Activated CD4-positive, CD25-positive, alpha-beta regulatory T cell treated with anti-CD3 and anti-CD28 coated beads, Interleukin-2, amount 50 U/mL, for 72 hours (primary cell): ENCODE data around the gene NBPF20.
"Not testable (repeated sequence)": the region's sequence is repeated elsewhere in the genome, so short reads cannot be mapped to it uniquely, and the experiment has no call there.

Experiments used
- DNase-seq: peaks from one replicate; pipeline ENCODE4 v3.0.0; 2021

The NBPF20 gene, protein sequence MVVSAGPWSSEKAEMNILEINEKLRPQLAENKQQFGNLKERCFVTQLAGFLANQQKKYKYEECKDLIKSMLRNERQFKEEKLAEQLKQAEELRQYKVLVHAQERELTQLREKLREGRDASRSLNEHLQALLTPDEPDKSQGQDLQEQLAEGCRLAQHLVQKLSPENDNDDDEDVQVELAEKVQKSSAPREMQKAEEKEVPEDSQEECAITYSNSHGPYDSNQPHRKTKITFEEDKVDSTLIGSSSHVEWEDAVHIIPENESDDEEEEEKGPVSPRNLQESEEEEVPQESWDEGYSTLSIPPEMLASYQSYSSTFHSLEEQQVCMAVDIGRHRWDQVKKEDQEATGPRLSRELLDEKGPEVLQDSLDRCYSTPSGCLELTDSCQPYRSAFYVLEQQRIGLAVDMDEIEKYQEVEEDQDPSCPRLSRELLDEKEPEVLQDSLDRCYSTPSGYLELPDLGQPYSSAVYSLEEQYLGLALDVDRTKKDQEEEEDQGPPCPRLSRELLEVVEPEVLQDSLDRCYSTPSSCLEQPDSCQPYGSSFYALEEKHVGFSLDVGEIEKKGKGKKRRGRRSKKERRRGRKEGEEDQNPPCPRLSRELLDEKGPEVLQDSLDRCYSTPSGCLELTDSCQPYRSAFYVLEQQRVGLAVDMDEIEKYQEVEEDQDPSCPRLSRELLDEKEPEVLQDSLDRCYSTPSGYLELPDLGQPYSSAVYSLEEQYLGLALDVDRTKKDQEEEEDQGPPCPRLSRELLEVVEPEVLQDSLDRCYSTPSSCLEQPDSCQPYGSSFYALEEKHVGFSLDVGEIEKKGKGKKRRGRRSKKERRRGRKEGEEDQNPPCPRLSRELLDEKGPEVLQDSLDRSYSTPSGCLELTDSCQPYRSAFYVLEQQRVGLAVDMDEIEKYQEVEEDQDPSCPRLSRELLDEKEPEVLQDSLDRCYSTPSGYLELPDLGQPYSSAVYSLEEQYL (N-terminal part only)

DNA sequence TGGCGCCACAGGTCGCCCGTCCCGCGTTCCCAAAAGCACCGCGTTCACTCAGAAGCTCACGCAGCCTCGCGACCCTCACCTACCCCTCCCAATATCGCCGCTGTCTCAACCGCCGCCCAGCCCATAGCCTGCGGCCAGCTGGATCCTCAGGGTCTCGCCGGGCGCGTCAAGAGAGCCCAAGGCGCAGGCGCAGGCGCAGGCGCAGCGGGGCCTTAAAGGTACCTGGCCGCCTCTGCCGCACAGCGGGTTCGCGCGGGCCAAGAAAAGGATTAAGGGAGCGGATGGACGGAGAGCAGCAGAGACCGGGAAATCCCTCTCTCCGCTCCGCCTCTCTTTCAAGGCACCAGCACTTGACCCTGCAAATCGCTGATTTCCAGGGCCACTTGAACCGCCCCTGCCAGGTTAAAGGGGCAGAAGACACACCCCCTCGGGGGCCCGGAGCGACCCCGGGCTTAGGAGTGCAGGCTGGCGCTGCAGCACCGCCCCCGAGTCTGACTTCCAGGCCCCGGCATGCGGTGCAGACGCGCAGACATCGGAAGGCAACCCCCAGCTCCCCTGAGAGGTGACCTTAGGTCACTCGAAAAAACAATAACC lies at the start of gene NBPF20:
Gene NBPF20 (minus strand): TSS at position 168 of the 594 bp plus-strand sequence. CDS start 20,331 bp downstream, outside the sequence.
- DNase-seq: peak; percentile 84

DNA sequence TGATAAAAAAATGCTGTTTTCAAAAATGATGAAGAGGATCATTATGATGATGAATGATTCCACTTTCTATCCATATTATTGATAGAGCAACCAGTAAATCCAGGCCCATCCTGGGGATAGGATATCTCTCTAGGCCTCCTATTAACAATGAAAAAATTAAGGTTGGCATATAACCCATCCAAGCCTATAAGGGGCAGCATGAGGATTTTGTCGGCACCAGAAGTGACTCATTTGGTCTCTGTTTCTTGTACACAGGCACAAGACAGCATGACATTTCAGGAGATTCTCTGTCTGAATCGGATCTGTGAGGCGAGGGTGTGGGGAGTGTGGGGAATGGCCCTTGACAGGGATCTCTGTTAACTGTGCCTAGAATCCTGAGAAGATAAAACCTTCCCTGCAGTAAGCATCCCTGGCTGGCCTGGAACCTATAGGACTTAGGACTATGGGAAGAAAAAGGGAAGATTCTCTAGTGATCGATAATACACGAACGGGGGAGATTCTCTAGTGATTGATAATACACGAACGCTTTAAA lies 49.5 kb upstream of the NBPF20 start:
- DNase-seq: not testable (repeated sequence)

- DNase-seq: not testable (repeated sequence)
These were observed 47.3 kb upstream of the NBPF20 start for GRCh38 chr1:145472731-145473130.

GRCh38 chr1:145471365-145471764 lies 46.0 kb upstream of the NBPF20 start:
- not testable (repeated sequence) for DNase-seq

DNA sequence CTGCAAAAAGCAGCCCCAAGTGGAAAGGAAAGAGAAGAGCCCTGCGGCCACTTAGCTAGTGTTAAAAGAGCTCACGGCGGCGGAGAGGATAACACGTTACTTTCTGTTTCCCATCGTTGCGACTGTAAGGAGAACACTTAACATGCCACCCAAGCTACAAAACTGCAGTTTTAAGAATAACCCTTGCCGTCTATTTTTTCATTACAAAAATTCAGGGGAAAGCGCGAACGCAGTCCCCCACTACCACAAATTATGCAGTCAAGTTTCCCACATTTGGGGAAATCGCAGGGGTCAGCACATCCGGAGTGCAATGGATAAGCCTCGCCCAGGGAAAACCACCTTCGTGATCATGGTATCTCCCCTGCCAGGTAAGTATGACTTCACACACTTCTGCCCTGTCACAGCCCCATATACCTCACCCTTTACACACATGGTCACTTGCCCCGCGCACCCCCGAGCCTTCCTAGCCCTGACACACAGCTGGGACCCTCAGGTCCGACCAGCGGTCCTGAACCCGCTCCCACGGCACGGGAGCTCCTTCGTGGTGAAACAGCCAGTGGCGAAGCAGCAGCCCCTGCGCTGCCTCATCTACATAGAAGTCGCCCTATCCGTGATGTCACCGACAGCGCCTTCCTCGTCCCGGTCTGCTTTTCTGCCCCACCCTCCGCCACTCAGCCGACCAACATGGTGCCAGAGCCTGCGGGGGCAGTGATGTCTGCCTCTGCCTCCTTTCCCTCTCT lies 40.2 kb upstream of the NBPF20 start:
- DNase-seq: peak; percentile 45

- not testable (repeated sequence) for DNase-seq
These were observed 39.4 kb upstream of the NBPF20 start for GRCh38 chr1:145464708-145465336.

- not testable (repeated sequence) for DNase-seq
These were observed 38.6 kb upstream of the NBPF20 start for GRCh38 chr1:145464017-145464416.

DNA sequence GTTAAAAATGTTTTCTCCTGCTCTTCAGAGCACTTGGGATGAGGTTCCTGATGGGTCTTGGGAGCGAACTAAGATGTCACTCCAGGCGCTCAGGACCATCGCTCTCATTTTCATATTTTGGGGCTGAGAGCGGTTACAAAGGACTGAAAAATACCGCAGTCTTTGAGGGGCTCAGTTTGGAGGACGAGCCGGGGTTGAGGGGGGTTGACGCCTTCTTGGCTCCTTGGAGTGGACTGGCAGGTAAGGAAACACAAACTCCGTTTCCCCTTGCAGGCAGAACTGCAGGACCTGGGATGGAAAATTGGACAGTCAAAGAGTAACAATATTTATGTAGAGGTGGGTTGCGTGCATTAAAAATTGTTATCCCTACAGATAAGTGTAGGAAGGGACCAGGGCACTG lies 35.3 kb upstream of the NBPF20 start:
- DNase-seq: not testable (repeated sequence)

- not testable (repeated sequence) for DNase-seq
These were observed 34.6 kb upstream of the NBPF20 start for GRCh38 chr1:145460048-145460447.

DNA sequence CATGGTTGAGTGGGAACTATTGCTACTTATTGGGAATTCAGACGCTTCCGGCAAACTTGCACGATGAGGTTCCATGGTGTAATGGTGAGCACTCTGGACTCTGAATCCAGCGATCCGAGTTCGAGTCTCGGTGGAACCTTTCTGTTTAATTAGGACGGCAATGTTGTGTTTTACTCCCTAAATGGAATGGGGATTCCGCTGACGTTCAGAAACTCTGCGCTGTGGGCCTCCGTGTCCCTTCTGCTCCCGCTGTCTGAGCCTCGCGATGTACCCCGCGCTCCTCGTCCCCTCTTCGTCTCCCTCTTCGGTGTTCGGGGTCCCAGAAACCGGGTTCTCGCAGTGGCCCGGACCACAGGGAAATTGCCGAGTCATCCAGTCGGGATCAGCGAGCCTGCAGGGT lies 34.2 kb upstream of the NBPF20 start:
- DNase-seq: not testable (repeated sequence)

DNA sequence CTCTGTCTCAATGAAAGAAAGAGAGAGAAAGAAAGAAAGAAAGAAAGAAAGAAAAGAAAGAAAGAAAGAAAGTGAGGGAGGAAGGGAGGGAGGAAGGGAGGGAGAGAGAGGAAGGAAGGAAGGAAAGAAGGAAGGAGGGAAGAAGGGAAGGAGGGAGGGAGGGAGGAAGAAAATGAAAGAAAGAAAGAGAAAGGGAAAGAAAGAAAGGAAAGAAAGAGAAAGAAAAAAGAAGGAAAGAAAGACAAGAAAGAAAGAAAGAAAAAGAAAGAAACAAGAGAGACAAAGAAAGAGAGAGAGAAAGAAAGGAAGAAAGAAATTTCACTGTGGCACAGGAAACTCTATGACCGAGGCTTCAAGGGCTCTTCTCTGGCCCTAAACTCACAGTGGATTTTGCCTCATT lies 33.7 kb upstream of the NBPF20 start:
- DNase-seq: not testable (repeated sequence)

DNA sequence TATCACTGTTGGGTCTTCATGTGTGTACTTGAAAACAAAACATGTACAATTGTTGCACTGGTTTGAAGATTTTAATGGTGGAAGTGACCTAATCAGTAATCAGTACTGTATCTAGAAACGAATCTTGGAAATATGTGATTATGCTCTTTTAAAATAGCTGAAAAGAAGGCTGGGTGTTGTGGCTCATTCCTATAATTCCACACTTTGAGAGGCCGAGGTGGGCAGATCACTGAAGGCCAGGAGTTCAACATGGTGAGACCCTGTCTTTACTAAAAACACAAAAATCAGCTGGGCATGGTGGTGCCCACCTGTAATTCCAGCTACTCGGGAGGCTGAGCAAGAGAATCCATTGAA lies 29.4 kb upstream of the NBPF20 start:
- not testable (repeated sequence) for DNase-seq

GRCh38 chr1:145453873-145454823 lies 28.7 kb upstream of the NBPF20 start:
- DNase-seq: not testable (repeated sequence)

GRCh38 chr1:145452506-145452905 lies 27.1 kb upstream of the NBPF20 start:
- DNase-seq: not testable (repeated sequence)

GRCh38 chr1:145451914-145452313 lies 26.5 kb upstream of the NBPF20 start:
- not testable (repeated sequence) for DNase-seq

DNA sequence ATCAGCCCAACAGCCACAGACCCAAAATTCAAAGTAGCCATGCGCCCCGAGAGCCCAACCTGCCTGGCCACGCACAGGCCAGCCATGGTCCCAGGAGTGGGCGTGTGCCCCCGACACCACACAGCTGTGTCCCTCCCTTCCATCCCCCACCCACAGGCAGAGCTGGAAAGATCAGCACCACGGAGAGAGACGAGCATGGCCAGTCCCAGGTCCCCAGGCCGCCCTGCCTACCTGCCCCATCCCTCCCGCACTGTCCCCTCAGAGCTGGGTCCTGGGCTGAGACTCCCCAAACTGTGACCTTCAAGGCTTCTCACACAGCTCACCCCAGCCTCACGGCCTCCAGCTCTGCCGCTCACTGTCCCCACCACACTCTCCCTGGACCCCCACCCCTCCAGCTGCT lies 19.8 kb upstream of the NBPF20 start:
- not testable (repeated sequence) for DNase-seq

DNA sequence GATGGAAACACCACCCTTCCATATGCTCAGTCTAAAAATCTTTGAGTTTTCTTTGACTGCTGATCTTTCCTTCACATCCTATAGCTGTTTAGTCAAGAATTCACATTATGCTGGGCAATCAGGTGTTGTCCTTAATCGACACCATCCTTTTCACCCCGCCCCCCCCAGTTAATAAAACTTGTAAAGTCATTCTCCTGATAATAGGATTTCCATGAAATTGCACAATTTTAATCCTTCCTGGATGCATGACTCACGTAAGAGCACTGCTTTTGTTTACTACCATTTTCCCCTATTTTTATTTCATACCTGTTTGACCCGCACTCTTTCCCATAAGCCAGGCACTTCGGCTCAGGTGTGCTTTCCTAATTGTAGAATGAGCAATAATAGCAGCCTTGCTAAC lies 16.9 kb upstream of the NBPF20 start:
- DNase-seq: not testable (repeated sequence)

DNA sequence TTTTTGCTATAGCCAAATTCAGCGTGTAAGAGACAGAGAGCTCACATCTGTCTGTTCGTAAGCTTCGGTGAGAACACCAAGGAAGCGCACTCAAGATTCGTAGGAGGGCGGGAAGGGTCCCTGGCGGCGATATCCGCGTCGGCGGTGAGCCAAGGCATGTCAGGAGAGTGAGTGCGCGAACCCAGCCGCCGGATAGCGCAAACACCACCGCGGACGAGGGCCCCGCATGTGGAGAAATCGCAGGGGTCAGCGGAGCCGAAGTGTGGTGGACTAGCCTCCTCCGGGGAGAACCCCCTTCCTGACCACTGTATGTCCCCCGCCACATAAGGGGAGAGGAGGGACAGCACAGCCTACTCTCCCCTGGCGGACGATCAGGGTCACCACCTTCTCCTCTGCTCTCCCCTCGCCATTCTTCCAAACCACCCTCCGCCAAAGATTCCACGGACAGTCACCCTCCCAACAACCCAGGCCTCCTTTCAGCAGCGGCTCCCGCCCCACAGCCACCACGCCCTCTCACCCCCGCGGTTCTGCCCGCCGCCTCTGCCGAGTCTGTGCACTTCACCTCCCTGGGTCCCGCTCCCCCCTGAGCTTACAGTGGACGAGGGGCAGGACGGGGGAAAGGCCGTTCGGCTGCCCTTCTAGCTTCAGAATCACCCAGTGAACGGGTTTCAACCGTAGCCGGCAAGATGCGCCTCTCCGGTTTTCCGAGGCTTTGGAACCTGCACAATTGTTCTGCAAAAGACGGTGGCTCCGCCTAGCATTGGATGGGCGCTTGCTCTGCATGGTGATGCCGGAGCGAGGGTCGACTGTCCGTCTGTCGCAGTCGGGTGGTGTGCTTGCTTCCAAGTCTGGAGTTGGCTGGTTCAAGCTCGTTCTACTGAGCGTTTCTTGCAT lies 6.2 kb upstream of the NBPF20 start:
- DNase-seq: not testable (repeated sequence)

DNA sequence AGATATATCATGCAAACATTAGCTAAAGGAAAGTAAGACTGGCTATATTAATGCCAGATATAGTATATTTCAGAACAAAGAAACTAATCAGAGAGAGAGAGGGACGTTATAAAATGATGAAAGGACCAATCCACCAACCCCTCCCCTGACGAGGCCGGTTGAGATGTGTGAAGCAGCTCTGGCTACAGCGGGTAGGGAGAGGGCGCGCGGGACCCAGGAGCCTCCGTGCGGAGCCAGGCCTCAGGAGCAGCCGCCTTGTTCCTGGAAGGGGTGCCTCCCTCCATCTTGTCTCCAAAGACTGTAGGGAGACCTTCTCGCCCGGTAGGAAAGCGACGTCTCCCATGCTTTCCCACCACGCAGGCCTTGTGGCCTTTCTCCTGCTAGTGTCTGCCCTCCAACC lies 5.4 kb upstream of the NBPF20 start:
- DNase-seq: not testable (repeated sequence)
